ENCODE data around the gene FMO4.

Gene FMO4

DNA sequence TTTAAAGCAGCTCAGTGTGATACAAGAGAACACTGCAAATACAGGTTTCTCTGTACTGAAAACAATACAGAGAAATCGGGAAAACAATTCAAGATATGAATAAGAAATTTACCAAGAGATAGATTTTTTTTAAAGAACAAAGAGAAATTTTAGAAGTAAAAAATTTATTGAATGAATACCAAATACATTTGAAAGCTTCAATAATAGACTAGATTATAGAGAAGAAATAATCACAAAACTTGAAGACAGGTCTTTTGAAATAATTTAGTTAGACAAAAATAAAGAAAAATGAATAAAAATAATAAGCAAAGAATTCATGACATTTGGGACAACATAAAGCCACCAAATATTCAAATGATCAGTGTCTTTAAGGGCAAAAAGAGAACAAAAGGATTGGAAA lies 13.6 kb upstream of the FMO4 start:
- no peaks in the 10 kb centered on the region for H3K4me1 ChIP-seq (ENCODE audit: low read depth, poor library complexity, severe bottlenecking)

GRCh38 chr1:171310661-171311087 lies 3.3 kb upstream of the FMO4 start:
- Histone ChIP-seq H3K27me3 (ENCODE audit: insufficient read depth, low read depth) (no peaks in the 10 kb centered on the region), H4K20me1 (ENCODE audit: insufficient read depth) (no peaks in the 10 kb centered on the region), H2AFZ (ENCODE audit: low read depth) (no peak overlapping the region), H3K4me1 (ENCODE audit: low read depth, poor library complexity, severe bottlenecking) (peaks cover 9% of the 10 kb centered on the region), H3K9ac (no peak overlapping the region), H3K4me3 (IDR thresholded peaks at IDR 0.05; ENCODE audit: insufficient read depth, low read depth, low read length) (no peak overlapping the region), H3K36me3 (ENCODE audit: insufficient read depth) (no peaks in the 10 kb centered on the region), H3K27ac (no peak overlapping the region), H3K79me2 (ENCODE audit: insufficient read depth, low read depth) (no peaks in the 10 kb centered on the region), H3K4me2 (no peak overlapping the region)
- no peak for TF ChIP-seq CTCF (conservative IDR thresholded peaks at IDR 0.05; ENCODE audit: low read depth, low read length)

More for the DNA sequence above, 13.6 kb upstream of the FMO4 start:
- no peaks in the 10 kb centered on the region for H3K79me2 ChIP-seq (ENCODE audit: insufficient read depth, low read depth)
- no peak overlapping the region for H3K4me2 ChIP-seq
- no peak overlapping the region for H2AFZ ChIP-seq (ENCODE audit: low read depth)
- no peak overlapping the region for H3K27ac ChIP-seq
- H3K36me3 ChIP-seq (ENCODE audit: insufficient read depth): no peaks in the 10 kb centered on the region
- no peak overlapping the region for H3K4me3 ChIP-seq (IDR thresholded peaks at IDR 0.05; ENCODE audit: insufficient read depth, low read depth, low read length)
- no peaks in the 10 kb centered on the region for H3K27me3 ChIP-seq (ENCODE audit: insufficient read depth, low read depth)
- H3K9ac ChIP-seq: no peak overlapping the region
- TF ChIP-seq CTCF (conservative IDR thresholded peaks at IDR 0.05; ENCODE audit: low read depth, low read length): no peak
- no peaks in the 10 kb centered on the region for H4K20me1 ChIP-seq (ENCODE audit: insufficient read depth)

DNA sequence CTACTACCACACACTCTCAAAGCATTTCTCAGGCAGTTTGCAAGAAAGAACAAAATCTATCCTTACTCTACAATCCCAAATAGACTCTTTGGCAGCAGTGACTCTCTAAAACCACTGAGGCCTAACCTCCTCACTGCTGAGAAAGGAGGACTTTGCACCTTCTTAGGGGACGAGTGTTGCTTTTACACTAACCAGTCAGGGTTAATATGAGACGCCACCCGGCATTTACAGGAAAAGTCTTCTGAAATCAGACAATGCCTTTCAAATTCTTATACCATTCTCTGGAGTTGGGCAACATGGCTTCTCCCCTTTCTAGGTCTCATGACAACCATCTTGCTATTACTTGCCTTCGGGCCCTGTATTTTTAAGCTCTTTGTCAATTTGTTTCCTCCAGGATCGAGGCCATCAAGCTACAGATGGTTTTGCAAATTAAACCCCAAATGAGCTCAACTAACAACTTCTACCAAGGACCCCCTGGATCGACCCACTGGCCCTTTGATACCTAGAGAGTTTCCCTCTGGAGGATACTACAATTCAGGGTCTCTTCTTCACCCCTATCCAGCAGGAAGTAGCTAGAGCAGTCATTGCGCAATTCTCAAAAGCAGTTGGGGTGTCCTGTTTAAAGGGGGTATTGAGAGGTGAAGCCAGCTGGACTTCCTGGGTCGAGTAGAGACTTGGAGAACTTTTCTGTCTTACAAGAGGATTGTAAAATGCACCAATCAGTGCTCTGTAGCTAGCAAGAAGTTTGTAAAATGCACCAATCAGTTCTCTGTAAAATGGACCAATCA lies 2.0 kb upstream of the FMO4 start:
- no peak overlapping the region for H3K27ac ChIP-seq
- no peak for TF ChIP-seq CTCF (conservative IDR thresholded peaks at IDR 0.05; ENCODE audit: low read depth, low read length)
- no peak overlapping the region for H3K4me3 ChIP-seq (IDR thresholded peaks at IDR 0.05; ENCODE audit: insufficient read depth, low read depth, low read length)
- no peak overlapping the region for H3K9ac ChIP-seq
- no peaks in the 10 kb centered on the region for H4K20me1 ChIP-seq (ENCODE audit: insufficient read depth)
- peaks cover 9% of the 10 kb centered on the region for H3K4me1 ChIP-seq (ENCODE audit: low read depth, poor library complexity, severe bottlenecking)
- H3K4me2 ChIP-seq: no peak overlapping the region
- no peaks in the 10 kb centered on the region for H3K36me3 ChIP-seq (ENCODE audit: insufficient read depth)
- no peak overlapping the region for H2AFZ ChIP-seq (ENCODE audit: low read depth)
- no peaks in the 10 kb centered on the region for H3K79me2 ChIP-seq (ENCODE audit: insufficient read depth, low read depth)
- H3K27me3 ChIP-seq (ENCODE audit: insufficient read depth, low read depth): no peaks in the 10 kb centered on the region

DNA sequence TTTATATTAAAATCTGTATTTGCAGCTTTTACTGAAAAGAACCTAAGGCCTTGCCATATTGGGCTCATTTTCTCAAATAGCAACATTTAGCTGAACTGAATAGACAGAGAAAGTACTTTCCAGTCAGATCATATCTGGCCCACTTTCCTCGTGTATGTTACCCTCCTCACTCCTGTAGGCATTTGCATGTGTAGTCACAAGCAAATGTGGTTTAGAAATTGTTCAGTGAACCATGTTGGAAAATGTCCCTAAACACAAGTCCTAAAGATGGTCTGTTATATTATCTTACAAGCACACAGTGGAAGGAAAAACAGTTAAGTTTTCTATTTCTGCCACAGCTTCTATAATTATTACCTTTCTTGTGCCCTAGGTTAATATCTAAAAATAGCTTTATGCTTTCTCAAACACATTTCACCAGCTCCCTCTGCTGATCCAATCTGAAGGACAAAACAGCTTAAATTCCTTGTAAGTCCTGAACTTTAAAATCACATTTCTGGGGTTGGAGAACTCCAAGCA lies 606 bp upstream of the FMO4 start:
- Histone ChIP-seq H3K4me1 (ENCODE audit: low read depth, poor library complexity, severe bottlenecking) (peaks cover 9% of the 10 kb centered on the region), H4K20me1 (ENCODE audit: insufficient read depth) (no peaks in the 10 kb centered on the region), H3K36me3 (ENCODE audit: insufficient read depth) (no peaks in the 10 kb centered on the region), H3K4me2 (peak overlapping the region; percentile 61), H2AFZ (ENCODE audit: low read depth) (peak overlapping the region; percentile 77), H3K4me3 (IDR thresholded peaks at IDR 0.05; ENCODE audit: insufficient read depth, low read depth, low read length) (no peak overlapping the region), H3K9ac (peak overlapping the region; percentile 32; the same call in 1 of the 2 replicates), H3K27me3 (ENCODE audit: insufficient read depth, low read depth) (no peaks in the 10 kb centered on the region), H3K79me2 (ENCODE audit: insufficient read depth, low read depth) (no peaks in the 10 kb centered on the region), H3K27ac (peak overlapping the region; percentile 50)
- TF ChIP-seq CTCF (conservative IDR thresholded peaks at IDR 0.05; ENCODE audit: low read depth, low read length): no peak

Data from KMS-11 (cell line).